ENCODE measurements around the gene TREX2. TPM values are rescaled to one million over a fixed set of nuclear protein-coding genes. Genes with fewer than 3 reads are reported as not detected.

Gene TREX2
- total and polyA plus RNA-seq, 2 donors from 2014 or later, result 0.67 to 1.4 TPM

DNA sequence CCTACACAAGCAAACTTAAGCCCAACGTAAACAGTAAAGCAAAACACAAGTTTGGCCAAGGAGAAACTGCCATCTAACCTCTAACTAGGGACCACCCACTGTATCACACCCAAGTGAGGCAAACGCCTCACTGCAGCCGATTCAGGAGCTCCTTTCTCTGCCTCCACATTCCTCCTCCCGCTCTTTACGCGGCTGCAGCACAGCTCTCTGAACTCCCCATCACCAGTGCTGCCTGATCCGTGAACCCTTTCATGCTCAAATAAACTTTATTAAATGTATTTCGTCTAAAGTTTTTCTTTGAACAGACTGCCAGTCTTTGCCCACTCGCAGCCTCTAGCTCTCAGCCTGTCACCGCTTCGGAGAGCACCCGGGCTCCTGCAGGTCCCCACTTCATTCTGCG lies 51.2 kb downstream of the TREX2 start:
- Histone ChIP-seq H3K9ac (ENCODE audit: low read length in 3 of 3) (no peak overlapping the region), H3K27me3 (ENCODE audit: control insufficient read depth, insufficient read depth, low read length) (no peaks in the 10 kb centered on the region), H3K36me3 (ENCODE audit: control insufficient read depth in 2 of 3, insufficient read depth in 3 of 3, low read length in 3 of 3) (no peaks in the 10 kb centered on the region), H3K9me3 (ENCODE audit: control insufficient read depth in 2 of 3, insufficient read depth in 1 of 3, low read length in 3 of 3) (peaks cover 0 to 6% (median 0%) of the 10 kb centered on the region in 3 donors), H3K4me3 (ENCODE audit: low read length in 3 of 3) (no peak overlapping the region), H3K4me1 (ENCODE audit: control insufficient read depth in 2 of 3, insufficient read depth in 2 of 3, low read depth in 1 of 3, low read length in 3 of 3) (no peaks in the 10 kb centered on the region), H3K27ac (ENCODE audit: low read depth in 2 of 2, low read length in 2 of 2) (no peak overlapping the region)
- peak in 1 of 5 donors; percentile 38 for DNase-seq
- intact Hi-C loops (cut with DNase I), result no loop called here
- TF ChIP-seq, protein P1, sequence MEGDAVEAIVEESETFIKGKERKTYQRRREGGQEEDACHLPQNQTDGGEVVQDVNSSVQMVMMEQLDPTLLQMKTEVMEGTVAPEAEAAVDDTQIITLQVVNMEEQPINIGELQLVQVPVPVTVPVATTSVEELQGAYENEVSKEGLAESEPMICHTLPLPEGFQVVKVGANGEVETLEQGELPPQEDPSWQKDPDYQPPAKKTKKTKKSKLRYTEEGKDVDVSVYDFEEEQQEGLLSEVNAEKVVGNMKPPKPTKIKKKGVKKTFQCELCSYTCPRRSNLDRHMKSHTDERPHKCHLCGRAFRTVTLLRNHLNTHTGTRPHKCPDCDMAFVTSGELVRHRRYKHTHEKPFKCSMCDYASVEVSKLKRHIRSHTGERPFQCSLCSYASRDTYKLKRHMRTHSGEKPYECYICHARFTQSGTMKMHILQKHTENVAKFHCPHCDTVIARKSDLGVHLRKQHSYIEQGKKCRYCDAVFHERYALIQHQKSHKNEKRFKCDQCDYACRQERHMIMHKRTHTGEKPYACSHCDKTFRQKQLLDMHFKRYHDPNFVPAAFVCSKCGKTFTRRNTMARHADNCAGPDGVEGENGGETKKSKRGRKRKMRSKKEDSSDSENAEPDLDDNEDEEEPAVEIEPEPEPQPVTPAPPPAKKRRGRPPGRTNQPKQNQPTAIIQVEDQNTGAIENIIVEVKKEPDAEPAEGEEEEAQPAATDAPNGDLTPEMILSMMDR (IDR thresholded peaks at IDR 0.05; ENCODE audit: borderline replicate concordance, extremely low read depth, insufficient read depth), result no peak
- no peak for FAIRE-seq

Other genes with a start within 250 kb of the TREX2 start
- not detected for gene PNMA6F, start 124.3 kb downstream of the TREX2 start, total RNA-seq
- not detected for gene PNMA6F, start 124.3 kb downstream of the TREX2 start, polyA plus RNA-seq (ENCODE audit: insufficient read depth, low read depth, low replicate concordance)
- gene ZNF275, start 111.9 kb downstream of the TREX2 start, total RNA-seq, result 11.2 TPM
- 4.3 TPM for gene ZNF275, start 111.9 kb downstream of the TREX2 start, polyA plus RNA-seq (ENCODE audit: insufficient read depth, low read depth, low replicate concordance)
- not detected for gene PNMA6E, start 44.7 kb downstream of the TREX2 start, total RNA-seq
- not detected for gene PNMA6E, start 44.7 kb downstream of the TREX2 start, polyA plus RNA-seq (ENCODE audit: insufficient read depth, low read depth, low replicate concordance)
- gene ZFP92, start 34.6 kb downstream of the TREX2 start, total RNA-seq, result 0.91 TPM
- 0.47 TPM for gene ZFP92, start 34.6 kb downstream of the TREX2 start, polyA plus RNA-seq (ENCODE audit: insufficient read depth, low read depth, low replicate concordance)
- 28.1 TPM for gene HAUS7, start 24.5 kb upstream of the TREX2 start, total RNA-seq
- 47.6 TPM for gene HAUS7, start 24.5 kb upstream of the TREX2 start, polyA plus RNA-seq (ENCODE audit: insufficient read depth, low read depth, low replicate concordance)
- 164 TPM for gene BGN, start 48.9 kb upstream of the TREX2 start, total RNA-seq
- gene BGN, start 48.9 kb upstream of the TREX2 start, polyA plus RNA-seq (ENCODE audit: insufficient read depth, low read depth, low replicate concordance), result 288 TPM
- not detected for gene ATP2B3, start 71.6 kb upstream of the TREX2 start, total RNA-seq
- 0.37 TPM for gene ATP2B3, start 71.6 kb upstream of the TREX2 start, polyA plus RNA-seq (ENCODE audit: insufficient read depth, low read depth, low replicate concordance)
- gene CCNQ, start 153.1 kb upstream of the TREX2 start, total RNA-seq, result 14.6 TPM
- 35.4 TPM for gene CCNQ, start 153.1 kb upstream of the TREX2 start, polyA plus RNA-seq (ENCODE audit: insufficient read depth, low read depth, low replicate concordance)
- gene DUSP9, start 201.1 kb upstream of the TREX2 start, total RNA-seq, result 4.7 TPM
- 81.4 TPM for gene DUSP9, start 201.1 kb upstream of the TREX2 start, polyA plus RNA-seq (ENCODE audit: insufficient read depth, low read depth, low replicate concordance)
- 1.5 TPM for gene PNCK, start 227.8 kb upstream of the TREX2 start, total RNA-seq
- gene PNCK, start 227.8 kb upstream of the TREX2 start, polyA plus RNA-seq (ENCODE audit: insufficient read depth, low read depth, low replicate concordance), result 5.5 TPM
- 110 TPM for gene SLC6A8, start 241.9 kb upstream of the TREX2 start, total RNA-seq
- 79.7 TPM for gene SLC6A8, start 241.9 kb upstream of the TREX2 start, polyA plus RNA-seq (ENCODE audit: insufficient read depth, low read depth, low replicate concordance)

Measured in kidney (tissue), 14 donors.